Adrenal gland (tissue), 12 donors: ENCODE results near the gene SPAG8. TPM values are rescaled to one million over a fixed set of nuclear protein-coding genes. Genes with fewer than 3 reads are reported as not detected.

Source experiments
- DNase-seq, 7 donors: peaks; one replicate each; pipeline ENCODE4 v3.0.0-alpha.2; 2019 to 2020
- H3K27ac ChIP-seq, 5 donors: fragments of 200-600 bp; sonication (generic) in 4 of 5; 1 replicate in 3 of 5; 2 replicates in 2 of 5; pipeline versions ENCODE4 v1.5.1 to v1.8.0; 2016 to 2020; ENCODE audit warnings: mild to moderate bottlenecking in 1 of 5
- H3K27me3 ChIP-seq: fragments of 200-600 bp; 2 replicates; pipeline ENCODE4 v1.8.0; 2021
- H3K36me3 ChIP-seq, 2 donors: fragments of 200-600 bp; replicated peaks in 1 of 2; 1 replicate in 1 of 2; 2 replicates in 1 of 2; pipeline versions ENCODE4 v1.5.1 to v1.8.0; 2018 to 2022
- H3K4me1 ChIP-seq, 2 donors: fragments of 200-600 bp; replicated peaks in 1 of 2; 1 replicate in 1 of 2; 2 replicates in 1 of 2; pipeline versions ENCODE4 v1.5.1 to v1.8.0; 2018 to 2021
- H3K4me3 ChIP-seq, 4 donors: fragments of 200-600 bp; sonication (generic) in 3 of 4; one replicate each; pipeline ENCODE4 v1.5.1; 2016 to 2018
- H3K9me3 ChIP-seq, 3 donors: fragments of 200-600 bp; sonication (generic) in 1 of 3; replicated peaks in 1 of 3; 1 replicate in 2 of 3; 2 replicates in 1 of 3; pipeline versions ENCODE4 v1.5.1 to v1.8.0; 2016 to 2021
- CTCF ChIP-seq, 6 experiments: fragments of 450-650 bp in 4 of 6; fragments of 200-600 bp in 2 of 6; sonication (generic) in 1 of 6; IDR thresholded peaks; 1 replicate in 5 of 6; 2 replicates in 1 of 6; pipeline versions ENCODE4 v1.5.1 to v1.8.0; 2016 to 2021; ENCODE audit warnings: antibody characterized with exemption in 6 of 6, mild to moderate bottlenecking in 2 of 6, moderate library complexity in 1 of 6
- POLR2A ChIP-seq, 2 donors: fragments of 450-650 bp; IDR thresholded peaks; one replicate each; pipeline ENCODE4 v1.6.1; 2017; ENCODE audit warnings: antibody characterized with exemption in 2 of 2, mild to moderate bottlenecking in 2 of 2, moderate library complexity in 1 of 2
- whole genome bisulfite sequencing, 4 donors: extraction: QIAGEN DNeasy Blood & Tissue Kit in 2 of 4; methylation state at CpG; one replicate each; pipeline versions ENCODE4 v1.1.5 to v1.1.7; 2013 to 2017; 5-methylcytosine and 5-hydroxymethylcytosine counted together
- intact Hi-C, 2 donors: fragments of 100-400 bp; cut with DNase I; formaldehyde crosslinking; loops; one replicate each; pipeline versions ENCODE4 v1.14.1 to v1.15.0; 2022 to 2023
- polyA plus RNA-seq, 3 donors: library from polyadenylated mRNA; stranded (reverse); fragments of 200-250 nt in 2 of 3; fragments of 350-450 nt in 1 of 3; fragmentation: Illumina TruSeq in 1 of 3; extraction: RNeasy Lipid Tissue Mini Kit (QIAGEN cat#74804) in 1 of 3; gene quantifications; one replicate each; pipeline ENCODE4 v1.2.3, GENCODE V29; 2013 to 2014
- total RNA-seq, 9 donors: library from RNA; depleted of rRNA in 4 of 9; stranded (reverse); fragments of >200 nt in 4 of 9; fragments of 120-200 nt in 1 of 9; fragmentation: NEBNext Ultra II Directional in 1 of 9; extraction: Animal tissue kit (Norgen Biotek cat#: 25700) in 1 of 9; gene quantifications; one replicate each; pipeline versions ENCODE4 v1.1.0 to v1.2.4, GENCODE V29; 2013 to 2023
- donor health status: healthy with polysubstance abuse.
- donor health status: Bipolar disorder and iron deficiency.
- donor health status: DM: yes; HTN: yes; CAD: no.
- donor health status: DM: no; HTN: no; CAD: no.
- donor health status: DM: no; HTN: no; CAD: no.
- donor health status: DM: yes; HTN: yes; CAD: no.

SPAG8 gene
- total and polyA plus RNA-seq, 12 donors, result 0.98 to 9.2 (median 2.7) TPM

GRCh38 chr9:35818341-35818740, 6.3 kb upstream of the SPAG8 start:
- Histone ChIP-seq H3K27ac (no peak overlapping the region), H3K4me3 (no peak overlapping the region), H3K27me3 (no peaks in the 10 kb centered on the region), H3K9me3 (no peaks in the 10 kb centered on the region), H3K36me3 (no peaks in the 10 kb centered on the region), H3K4me1 (peaks cover 10% of the 10 kb centered on the region in 2 donors)
- no peak for DNase-seq
- 67 to 100% (median 83%) methylated on average over 2 to 3 of the region's 3 CpGs for WGBS, 4 donors
- TF ChIP-seq POLR2A (IDR thresholded peaks at IDR 0.05), result no peak
- intact Hi-C loops, result no loop called here

- DNase-seq, result no peak
- H3K27me3 ChIP-seq, result no peaks in the 10 kb centered on the region
- intact Hi-C loops, result no loop called here
Measured at GRCh38 chr9:35816708-35817107, 4.6 kb upstream of the SPAG8 start.

GRCh38 chr9:35814841-35815543, 2.9 kb upstream of the SPAG8 start, which contains the start of gene HINT2:
Gene HINT2, minus strand, starts transcription at chr9:35815042. Its CDS starts 63 bp downstream, at chr9:35814979.
- WGBS, 4 donors, result 0% methylated on average over 23 to 52 of the region's 52 CpGs
- intact Hi-C loops, result no loop called here

More at GRCh38 chr9:35816708-35817107, 4.6 kb upstream of the SPAG8 start:
- no peaks in the 10 kb centered on the region for H3K9me3 ChIP-seq
- H3K4me3 ChIP-seq, result no peak overlapping the region
- TF ChIP-seq POLR2A (IDR thresholded peaks at IDR 0.05) (no peak), CTCF (IDR thresholded peaks at IDR 0.05) (peak in 1 of 6 experiments; percentile 12)
- no peaks in the 10 kb centered on the region for H3K36me3 ChIP-seq
- WGBS, 4 donors, result 53 to 87% (median 69%) methylated on average over 1 of the region's 1 CpG
- H3K4me1 ChIP-seq, result peaks cover 13 to 21% of the 10 kb centered on the region in 2 donors
- no peak overlapping the region for H3K27ac ChIP-seq

GRCh38 chr9:35814106-35814840, 2.2 kb upstream of the SPAG8 start:
- H3K36me3 ChIP-seq, result no peaks in the 10 kb centered on the region
- no peak for TF ChIP-seq POLR2A (IDR thresholded peaks at IDR 0.05)
- TF ChIP-seq CTCF (IDR thresholded peaks at IDR 0.05), result peak in 5 of 6 experiments; percentile 19 to 43 (median 40)
- peak overlapping the region; percentile 77 to 98 (median 96) for H3K27ac ChIP-seq
- H3K4me1 ChIP-seq, result peaks cover 19 to 30% of the 10 kb centered on the region in 2 donors
- peak; percentile 69 to 90 (median 81) for DNase-seq
- intact Hi-C loops, result no loop called here
- H3K27me3 ChIP-seq, result no peaks in the 10 kb centered on the region
- H3K9me3 ChIP-seq, result no peaks in the 10 kb centered on the region
- 7 to 21% (median 13%) methylated on average over 10 to 29 of the region's 29 CpGs for WGBS, 4 donors
- H3K4me3 ChIP-seq, result peak overlapping the region; percentile 36 to 91 (median 62)

More at GRCh38 chr9:35814841-35815543, 2.9 kb upstream of the SPAG8 start, which contains the start of gene HINT2:
- Histone ChIP-seq H3K9me3 (no peaks in the 10 kb centered on the region), H3K36me3 (no peaks in the 10 kb centered on the region), H3K4me1 (peaks cover 19 to 30% of the 10 kb centered on the region in 2 donors), H3K27ac (peak within 1 kb of the TSS; percentile 77 to 98 (median 96)), H3K27me3 (no peaks in the 10 kb centered on the region), H3K4me3 (peak within 1 kb of the TSS; percentile 36 to 91 (median 62))
- no peak for TF ChIP-seq CTCF (IDR thresholded peaks at IDR 0.05)
- TF ChIP-seq POLR2A (IDR thresholded peaks at IDR 0.05), result peak; percentile 89 to 96
- DNase-seq, result peak; percentile 95 to 99 (median 98)
